Measurements from ENCODE around the gene RP2. TPM values are rescaled to one million over a fixed set of nuclear protein-coding genes. Genes with fewer than 3 reads are reported as not detected.

RP2 gene
- polyA plus RNA-seq, 10 donors, result 7.6 to 13.7 (median 10.7) TPM

- no peak for DNase-seq
Observed at GRCh38 chrX:46840946-46841345, 4.1 kb downstream of the RP2 start.

GRCh38 chrX:46841346-46841745 is 4.5 kb downstream of the RP2 start:
- peak in 1 of 3 donors; percentile 4 for DNase-seq

- no peak for DNase-seq
Observed at GRCh38 chrX:46844913-46845312, 8.1 kb downstream of the RP2 start.

GRCh38 chrX:46849933-46850332 is 13.1 kb downstream of the RP2 start:
- DNase-seq, result no peak

GRCh38 chrX:46850771-46851170 is 13.9 kb downstream of the RP2 start:
- DNase-seq, result no peak

GRCh38 chrX:46856483-46856882 is 19.6 kb downstream of the RP2 start:
- no peak for DNase-seq

GRCh38 chrX:46860557-46860956 is 23.7 kb downstream of the RP2 start:
- no peak for DNase-seq

- no peak for DNase-seq
Observed at GRCh38 chrX:46863072-46863471, 26.2 kb downstream of the RP2 start.

- no peak for DNase-seq
Observed at GRCh38 chrX:46864606-46865005, 27.8 kb downstream of the RP2 start.

GRCh38 chrX:46865281-46865680 is 28.4 kb downstream of the RP2 start:
- peak in 1 of 3 donors; percentile 20 for DNase-seq

GRCh38 chrX:46866726-46867125 is 29.9 kb downstream of the RP2 start:
- no peak for DNase-seq

GRCh38 chrX:46873746-46874145 is 36.9 kb downstream of the RP2 start:
- DNase-seq, result no peak

- DNase-seq, result no peak
Observed at GRCh38 chrX:46876901-46877300, 40.1 kb downstream of the RP2 start.

GRCh38 chrX:46882266-46882665 is 45.4 kb downstream of the RP2 start:
- DNase-seq, result no peak

GRCh38 chrX:46884799-46885198 is 48.0 kb downstream of the RP2 start:
- no peak for DNase-seq

GRCh38 chrX:46898207-46898606 is 61.4 kb downstream of the RP2 start:
- no peak for DNase-seq

- peak; percentile 53 to 75 (median 56) for DNase-seq
Observed at GRCh38 chrX:46903458-46904242, 66.8 kb downstream of the RP2 start.

GRCh38 chrX:46904626-46905025 is 67.8 kb downstream of the RP2 start:
- DNase-seq, result no peak

GRCh38 chrX:46910415-46910814 is 73.6 kb downstream of the RP2 start:
- DNase-seq, result no peak

GRCh38 chrX:46912098-46912602 is 75.3 kb downstream of the RP2 start, which contains the start of gene JADE3:
Gene JADE3, plus strand, starts transcription at chrX:46912421. Its CDS starts 72,474 bp downstream, at chrX:46984895.
- DNase-seq, result peak; percentile 52 to 81 (median 60)

- DNase-seq, result peak; percentile 14 to 66 (median 26)
Observed at GRCh38 chrX:46912603-46913491, 76.0 kb downstream of the RP2 start.

- DNase-seq, result peak in 2 of 3 donors; percentile 1 to 25
Observed at GRCh38 chrX:46913667-46914066, 76.8 kb downstream of the RP2 start.

GRCh38 chrX:46916273-46916672 is 79.4 kb downstream of the RP2 start:
- no peak for DNase-seq

Measured in muscle of back (tissue), 11 donors.